Mesendoderm (in vitro differentiated cells): ENCODE measurements around the gene PRR4.

Source experiments
- DNase-seq: peaks from one replicate; pipeline ENCODE4 v3.0.0; 2013
- H2AK5ac ChIP-seq: 2 replicates; pipeline ENCODE4 v1.6.1; 2013; ENCODE audit warnings: low read length, inconsistent platforms
- H2BK120ac ChIP-seq: 2 replicates; pipeline ENCODE4 v1.6.1; 2013; ENCODE audit warnings: low read depth, mild to moderate bottlenecking, low read length, moderate library complexity, mixed read lengths
- H2BK15ac ChIP-seq: replicated peaks from 2 replicates; pipeline ENCODE4 v1.6.1; 2013; ENCODE audit warnings: low read depth, mild to moderate bottlenecking, moderate library complexity
- H2BK5ac ChIP-seq: 2 replicates; pipeline ENCODE4 v1.6.1; 2013; ENCODE audit warnings: low read length, inconsistent platforms
- H3K18ac ChIP-seq: 2 replicates; pipeline ENCODE4 v1.6.1; 2013; ENCODE audit warnings: mild to moderate bottlenecking, low read length, mixed read lengths
- H3K23ac ChIP-seq: one replicate; pipeline ENCODE4 v1.6.1; 2013; ENCODE audit warnings: low read length
- H3K27ac ChIP-seq: 2 replicates; pipeline ENCODE4 v1.5.1; 2013; ENCODE audit warnings: low read depth, mild to moderate bottlenecking, inconsistent platforms, low read length, moderate library complexity
- H3K27me3 ChIP-seq: 2 replicates; pipeline ENCODE4 v1.6.1; 2013; ENCODE audit warnings: low read length, control low read depth, mild to moderate bottlenecking, inconsistent platforms; ENCODE audit not compliant: insufficient read depth, poor library complexity
- H3K36me3 ChIP-seq: 2 replicates; pipeline ENCODE4 v1.6.1; 2013; ENCODE audit warnings: low read length, inconsistent platforms; ENCODE audit not compliant: control insufficient read depth, insufficient read depth
- H3K4ac ChIP-seq: one replicate; pipeline ENCODE4 v1.6.1; 2013; ENCODE audit warnings: low read depth, mild to moderate bottlenecking, low read length, moderate library complexity
- H3K4me1 ChIP-seq: 2 replicates; pipeline ENCODE4 v1.6.1; 2013; ENCODE audit warnings: low read depth, low read length, inconsistent platforms; ENCODE audit not compliant: control insufficient read depth
- H3K4me2 ChIP-seq: 2 replicates; pipeline ENCODE4 v1.6.1; 2013; ENCODE audit warnings: low read length
- H3K4me3 ChIP-seq: 2 replicates; pipeline ENCODE4 v1.5.1; 2013; ENCODE audit warnings: mild to moderate bottlenecking, low read length
- H3K56ac ChIP-seq: one replicate; pipeline ENCODE4 v1.6.1; 2013; ENCODE audit warnings: low read length
- H3K79me1 ChIP-seq: 2 replicates; pipeline ENCODE4 v1.6.1; 2013; ENCODE audit warnings: low read length, inconsistent platforms
- H3K79me2 ChIP-seq: 2 replicates; pipeline ENCODE4 v1.6.1; 2013; ENCODE audit warnings: mild to moderate bottlenecking, low read length; ENCODE audit not compliant: control insufficient read depth, insufficient read depth
- H3K9ac ChIP-seq: 2 replicates; pipeline ENCODE4 v1.6.1; 2013; ENCODE audit warnings: low read length, inconsistent platforms
- H4K5ac ChIP-seq: one replicate; pipeline ENCODE4 v1.6.1; 2013; ENCODE audit warnings: low read length
- H4K8ac ChIP-seq: one replicate; pipeline ENCODE4 v1.6.1; 2013; ENCODE audit warnings: low read depth, mild to moderate bottlenecking, control low read depth, low read length, moderate library complexity
- WGBS: extraction: QIAGEN DNeasy Blood & Tissue Kit; methylation state at CpG from one replicate; pipeline ENCODE4 v1.1.7; 2013; ENCODE audit warnings: low lambda C conversion rate, missing lambda C conversion rate; ENCODE audit not compliant: insufficient coverage; ENCODE audit errors: extremely low coverage; 5-methylcytosine and 5-hydroxymethylcytosine counted together

The PRR4 gene

GRCh38 chr12:10811883-10812536, 37.3 kb downstream of the PRR4 start:
- no peak overlapping the region for H3K4ac ChIP-seq
- no peak overlapping the region for H2BK120ac ChIP-seq
- H4K8ac ChIP-seq, result no peak overlapping the region
- H3K27ac ChIP-seq, result no peak overlapping the region
- no peak overlapping the region for H2AK5ac ChIP-seq
- H3K9ac ChIP-seq, result no peak overlapping the region
- H3K4me2 ChIP-seq, result no peak overlapping the region
- H2BK15ac ChIP-seq, result no peak overlapping the region
- no peak overlapping the region for H2BK5ac ChIP-seq
- H3K4me3 ChIP-seq, result no peak overlapping the region
- H3K36me3 ChIP-seq, result no peaks in the 10 kb centered on the region
- no peaks in the 10 kb centered on the region for H3K27me3 ChIP-seq
- H3K4me1 ChIP-seq, result no peaks in the 10 kb centered on the region
- H3K56ac ChIP-seq, result no peak overlapping the region
- DNase-seq, result no peak
- no peak overlapping the region for H3K18ac ChIP-seq
- WGBS, result no CpG with 5 or more reads among the region's 3 CpGs
- H3K79me1 ChIP-seq, result no peaks in the 10 kb centered on the region
- H3K79me2 ChIP-seq, result no peaks in the 10 kb centered on the region
- no peak overlapping the region for H3K23ac ChIP-seq
- H4K5ac ChIP-seq, result no peak overlapping the region

GRCh38 chr12:10810068-10810467, 39.2 kb downstream of the PRR4 start, which contains the start of gene TAS2R9:
TAS2R9 (minus strand) TSS chr12:10810168; CDS start chr12:10810075, 93 bp downstream.
- no peak for DNase-seq
- H3K4me2 ChIP-seq, result no peak within 1 kb of the TSS
- no peak within 1 kb of the TSS for H2BK15ac ChIP-seq
- no peak within 1 kb of the TSS for H3K27ac ChIP-seq
- no peaks in the 10 kb centered on the region for H3K36me3 ChIP-seq
- no peak within 1 kb of the TSS for H4K8ac ChIP-seq
- H3K79me1 ChIP-seq, result no peaks in the 10 kb centered on the region
- no peak within 1 kb of the TSS for H3K56ac ChIP-seq
- H3K9ac ChIP-seq, result no peak within 1 kb of the TSS
- H3K18ac ChIP-seq, result no peak within 1 kb of the TSS
- H4K5ac ChIP-seq, result no peak within 1 kb of the TSS
- no peaks in the 10 kb centered on the region for H3K79me2 ChIP-seq
- H3K4me1 ChIP-seq, result no peaks in the 10 kb centered on the region
- no peak within 1 kb of the TSS for H3K23ac ChIP-seq
- no peaks in the 10 kb centered on the region for H3K27me3 ChIP-seq
- H2BK5ac ChIP-seq, result no peak within 1 kb of the TSS
- H3K4me3 ChIP-seq, result no peak within 1 kb of the TSS
- H2BK120ac ChIP-seq, result no peak within 1 kb of the TSS
- H3K4ac ChIP-seq, result no peak within 1 kb of the TSS
- H2AK5ac ChIP-seq, result no peak within 1 kb of the TSS

DNA sequence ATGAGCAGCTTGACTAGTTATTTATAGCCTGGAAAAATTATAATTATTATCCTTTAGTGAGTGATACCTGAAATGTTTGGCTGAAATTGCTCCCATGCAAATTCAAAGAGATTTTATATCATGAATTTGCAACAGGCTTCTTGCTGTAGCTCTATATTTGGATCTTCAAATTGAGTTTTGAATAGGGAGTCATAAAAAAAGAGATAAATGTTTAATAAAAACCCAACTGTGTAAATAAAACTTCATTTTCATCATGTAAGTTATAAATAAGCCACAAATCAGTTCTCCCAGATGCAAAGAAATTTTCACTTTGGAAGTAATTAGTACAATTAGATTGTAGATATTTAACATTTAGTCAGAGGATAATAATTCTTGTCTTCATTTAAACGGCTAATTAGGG, 42.1 kb downstream of the PRR4 start, which contains the start of gene TAS2R8:
TAS2R8 (minus strand) TSS at position 101 of the 400 bp plus-strand sequence. CDS start 306 bp downstream, outside the sequence.
- no peak within 1 kb of the TSS for H3K27ac ChIP-seq
- no peak within 1 kb of the TSS for H3K18ac ChIP-seq
- H4K8ac ChIP-seq, result no peak within 1 kb of the TSS
- no peak within 1 kb of the TSS for H2BK120ac ChIP-seq
- no peak within 1 kb of the TSS for H3K56ac ChIP-seq
- no peak within 1 kb of the TSS for H2BK15ac ChIP-seq
- H3K36me3 ChIP-seq, result no peaks in the 10 kb centered on the region
- no peak within 1 kb of the TSS for H4K5ac ChIP-seq
- DNase-seq, result no peak
- H3K4me3 ChIP-seq, result no peak within 1 kb of the TSS
- H3K79me2 ChIP-seq, result no peaks in the 10 kb centered on the region
- no peak within 1 kb of the TSS for H3K9ac ChIP-seq
- no CpG with 5 or more reads among the region's 1 CpG for WGBS
- H3K79me1 ChIP-seq, result no peaks in the 10 kb centered on the region
- H2AK5ac ChIP-seq, result no peak within 1 kb of the TSS
- no peak within 1 kb of the TSS for H3K23ac ChIP-seq
- H2BK5ac ChIP-seq, result no peak within 1 kb of the TSS
- no peak within 1 kb of the TSS for H3K4me2 ChIP-seq
- no peaks in the 10 kb centered on the region for H3K27me3 ChIP-seq
- H3K4me1 ChIP-seq, result no peaks in the 10 kb centered on the region
- no peak within 1 kb of the TSS for H3K4ac ChIP-seq

DNA sequence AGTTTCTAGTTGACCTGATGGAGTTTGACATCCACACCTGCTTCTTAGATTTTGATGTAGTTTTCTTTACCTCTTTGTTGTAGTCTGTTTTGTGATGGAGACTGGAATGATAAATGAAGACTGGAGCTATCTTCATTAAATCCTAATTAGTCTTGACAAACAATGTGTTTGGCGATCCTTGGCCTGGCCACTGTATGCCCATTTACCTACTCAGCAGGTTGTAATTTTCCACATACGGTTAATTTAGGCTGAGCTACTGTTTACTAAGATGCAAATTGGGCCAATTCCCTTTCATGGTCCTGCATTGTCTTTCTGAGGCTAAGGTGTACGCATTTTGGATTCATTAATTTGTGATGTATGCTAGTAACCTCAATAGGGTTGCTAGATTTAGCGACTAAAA, 46.7 kb downstream of the PRR4 start, which contains the start of gene TAS2R7:
TAS2R7 (minus strand) TSS at position 41 of the 400 bp plus-strand sequence. CDS start 57 bp downstream, outside the sequence.
- Histone ChIP-seq H3K23ac (no peak within 1 kb of the TSS), H2BK15ac (no peak within 1 kb of the TSS), H4K5ac (no peak within 1 kb of the TSS), H2BK120ac (no peak within 1 kb of the TSS), H3K4me1 (no peaks in the 10 kb centered on the region), H3K9ac (no peak within 1 kb of the TSS), H2AK5ac (no peak within 1 kb of the TSS), H4K8ac (no peak within 1 kb of the TSS), H3K36me3 (no peaks in the 10 kb centered on the region), H3K4ac (no peak within 1 kb of the TSS), H3K27me3 (no peaks in the 10 kb centered on the region), H3K79me1 (no peaks in the 10 kb centered on the region), H3K79me2 (no peaks in the 10 kb centered on the region), H3K4me3 (no peak within 1 kb of the TSS), H3K4me2 (no peak within 1 kb of the TSS), H3K18ac (no peak within 1 kb of the TSS), H3K56ac (no peak within 1 kb of the TSS), H2BK5ac (no peak within 1 kb of the TSS), H3K27ac (no peak within 1 kb of the TSS)
- WGBS, result no CpG with 5 or more reads among the region's 4 CpGs
- DNase-seq, result peak; percentile 2

DNA sequence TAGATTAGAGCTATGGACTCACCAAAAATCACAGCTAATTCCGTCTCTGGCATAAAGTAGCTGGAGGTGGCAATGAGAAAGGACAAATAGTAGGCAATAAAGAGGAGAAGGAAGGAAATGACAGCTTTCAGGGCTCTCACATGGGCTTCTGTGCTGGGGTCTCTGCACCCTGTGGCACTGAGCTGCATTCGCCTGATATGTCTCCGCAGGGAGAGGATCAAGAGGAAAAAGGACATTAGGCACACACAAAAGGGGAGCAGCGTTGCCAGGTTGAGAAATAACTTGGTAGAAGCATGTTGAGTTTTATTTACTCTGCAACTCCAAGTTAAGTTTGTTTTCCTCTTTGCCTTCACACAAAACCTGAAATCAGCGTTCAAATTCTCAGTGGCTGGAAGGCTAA, 47.5 kb downstream of the PRR4 start:
- Histone ChIP-seq H3K56ac (no peak overlapping the region), H2BK5ac (no peak overlapping the region), H3K27ac (no peak overlapping the region), H4K8ac (no peak overlapping the region), H2BK15ac (no peak overlapping the region), H3K79me2 (no peaks in the 10 kb centered on the region), H3K9ac (no peak overlapping the region), H3K4ac (no peak overlapping the region), H2BK120ac (no peak overlapping the region), H3K18ac (no peak overlapping the region), H3K27me3 (no peaks in the 10 kb centered on the region), H2AK5ac (no peak overlapping the region), H4K5ac (no peak overlapping the region), H3K4me3 (no peak overlapping the region), H3K4me2 (no peak overlapping the region), H3K36me3 (no peaks in the 10 kb centered on the region), H3K79me1 (no peaks in the 10 kb centered on the region), H3K23ac (no peak overlapping the region), H3K4me1 (no peaks in the 10 kb centered on the region)
- peak; percentile 3 for DNase-seq
- no CpG with 5 or more reads among the region's 5 CpGs for WGBS
